T-helper 2 cell treated with Interferon-gamma antibody and Interleukin-4, amounts not matched to agents 100 ng/mL and 5 ng/mL, for 36 hours (primary cell): ENCODE data around the gene LYPD3. TPM values are rescaled to one million over a fixed set of nuclear protein-coding genes. Genes with fewer than 3 reads are reported as not detected.

Source experiments
- intact Hi-C: fragments of 100-400 bp; cut with micrococcal nuclease; formaldehyde crosslinking; loops from one replicate; pipeline ENCODE4 v1.15.1; 2023
- total RNA-seq: library from RNA; stranded (reverse); gene quantifications from 2 replicates; pipeline ENCODE4 v1.2.3, GENCODE V29; 2022

LYPD3 gene
- total RNA-seq, 1 donor from 2014 or later = 0.39 TPM

DNA sequence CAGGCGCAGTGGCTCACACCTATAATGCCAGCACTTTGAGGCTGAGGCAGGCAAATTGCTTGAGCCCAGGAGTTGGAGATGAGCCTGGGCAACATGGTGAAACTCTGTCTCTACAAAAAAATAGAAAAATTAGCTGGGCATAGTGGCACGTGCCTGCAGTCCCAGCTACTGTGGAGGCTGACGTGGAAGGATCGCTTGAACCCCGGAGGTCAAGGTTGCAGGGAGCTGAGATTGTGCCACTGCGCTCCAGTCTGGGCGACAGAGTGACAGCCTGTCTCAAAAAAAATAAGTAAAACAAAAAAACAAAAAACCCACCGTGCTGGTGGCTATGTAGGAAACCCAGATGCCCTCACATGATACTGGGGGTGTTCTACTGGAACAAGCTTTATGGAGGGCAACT is 22.8 kb upstream of the LYPD3 start:
- intact Hi-C loops = no loop called here

DNA sequence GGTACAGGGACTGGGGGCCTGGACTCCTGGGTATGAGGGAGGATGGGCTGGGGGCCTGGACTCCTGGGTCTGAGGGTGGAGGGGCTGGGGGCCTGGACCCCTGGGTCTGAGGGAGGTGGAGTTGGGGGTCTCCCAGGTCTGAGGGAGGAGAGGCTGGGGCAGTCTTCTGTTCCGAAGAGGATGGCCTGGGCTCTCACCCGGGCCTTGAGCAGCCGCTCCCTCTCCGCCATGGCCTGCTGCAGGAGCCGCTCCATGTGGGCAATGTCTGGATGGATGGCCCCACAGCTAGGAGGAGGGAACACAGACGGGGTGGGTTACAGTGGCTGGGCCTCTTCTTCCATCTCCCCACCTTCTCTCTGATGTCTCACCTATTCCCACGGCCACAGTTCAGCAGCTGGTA is 21.0 kb upstream of the LYPD3 start:
- intact Hi-C loops = no loop called here

DNA sequence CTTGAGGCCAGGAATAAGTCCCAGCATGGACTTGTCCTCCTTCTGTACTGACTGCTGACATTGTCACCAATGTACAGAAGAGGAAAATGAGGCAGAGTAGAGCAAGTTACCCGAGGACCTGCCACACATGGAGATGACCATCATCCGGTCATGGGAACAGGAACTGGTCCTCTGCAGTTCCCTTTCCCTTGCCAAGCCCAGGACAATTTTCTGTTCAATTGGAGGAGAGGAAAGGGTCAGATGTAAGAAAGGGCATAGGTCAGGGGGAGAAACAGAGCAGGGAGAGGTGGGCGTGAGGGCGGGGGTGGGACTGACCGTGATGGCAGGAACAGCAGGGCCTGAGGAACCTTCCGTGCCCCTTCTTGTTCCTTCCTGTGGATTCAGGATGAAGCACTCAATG is 20.5 kb upstream of the LYPD3 start:
- intact Hi-C loops = no loop called here

DNA sequence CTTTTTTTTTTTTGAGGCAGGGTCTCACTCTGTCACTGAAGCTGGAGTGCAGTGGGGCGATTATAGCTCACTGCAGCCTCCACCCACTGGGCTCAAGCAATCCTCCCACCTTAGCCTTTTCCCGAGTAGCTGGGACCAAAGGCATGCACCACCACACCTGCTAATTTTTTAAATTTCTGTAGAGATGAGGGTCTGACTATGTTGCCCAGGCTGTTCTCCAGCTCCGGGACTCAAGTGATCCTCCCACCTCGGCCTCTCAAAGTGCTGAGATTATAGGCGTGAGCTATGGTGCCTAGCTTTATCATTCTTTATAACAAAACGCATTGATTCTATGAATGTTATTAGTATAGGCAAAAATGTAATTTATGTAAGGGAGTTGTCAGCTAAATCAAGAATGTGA is 17.9 kb upstream of the LYPD3 start:
- intact Hi-C loops = no loop called here

DNA sequence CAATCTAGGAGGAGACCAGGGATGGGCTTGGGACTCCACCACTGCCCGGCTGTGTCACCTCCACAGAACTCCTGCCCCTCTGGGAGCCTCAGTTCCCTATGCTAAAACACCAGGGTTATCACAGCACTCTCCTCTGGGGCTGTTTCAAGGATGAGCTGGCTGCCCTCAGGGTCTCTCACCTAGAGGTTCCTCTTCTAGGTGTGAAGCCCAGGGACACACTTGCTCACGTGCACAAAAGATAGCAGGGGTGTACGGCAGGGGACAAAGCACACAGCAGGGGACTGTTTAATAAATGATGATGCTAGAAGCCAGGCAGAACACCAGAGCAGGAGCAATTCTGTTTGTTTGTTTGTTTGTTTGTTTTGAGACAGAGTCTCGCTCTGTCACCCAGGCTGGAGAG is 16.8 kb upstream of the LYPD3 start:
- intact Hi-C loops = no loop called here

DNA sequence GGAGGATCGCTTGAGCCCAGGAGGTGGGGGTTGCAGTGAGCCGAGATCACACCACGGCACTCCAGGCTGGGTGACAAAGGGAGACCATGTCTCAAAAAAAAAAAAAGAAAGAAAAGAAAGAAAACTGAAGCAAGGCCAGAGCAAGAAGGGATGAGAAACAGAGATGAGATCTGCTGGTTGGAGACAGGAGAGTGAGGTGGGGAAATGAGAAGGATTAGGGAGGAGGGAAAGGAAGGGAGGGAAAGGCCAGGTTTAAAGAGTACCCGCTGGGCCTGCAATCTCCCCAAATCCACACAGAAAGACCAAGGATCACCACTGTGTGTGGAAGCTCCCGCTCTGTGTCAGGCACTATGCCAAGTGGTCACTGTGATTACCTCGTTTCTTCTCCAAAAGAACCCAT is 16.3 kb upstream of the LYPD3 start:
- intact Hi-C loops = no loop called here

DNA sequence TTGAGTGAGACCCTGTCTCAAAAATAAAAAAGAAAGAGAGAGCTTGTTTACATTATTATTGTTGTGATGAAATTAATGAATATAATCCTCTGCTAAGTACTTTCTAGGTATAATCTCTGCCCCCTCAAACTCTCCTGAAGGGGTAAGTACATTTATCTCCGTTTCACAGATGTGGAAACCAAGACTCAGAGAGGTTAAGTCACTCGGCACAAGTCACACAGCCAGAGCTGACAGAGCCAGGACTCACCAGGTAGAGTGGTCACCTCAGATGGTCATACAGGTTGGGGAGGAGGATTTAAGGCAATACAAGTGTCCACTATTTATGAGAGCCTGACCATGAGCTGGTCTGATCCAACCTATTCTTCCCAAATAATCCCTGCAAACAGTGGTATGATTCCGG is 15.2 kb upstream of the LYPD3 start:
- intact Hi-C loops = no loop called here

DNA sequence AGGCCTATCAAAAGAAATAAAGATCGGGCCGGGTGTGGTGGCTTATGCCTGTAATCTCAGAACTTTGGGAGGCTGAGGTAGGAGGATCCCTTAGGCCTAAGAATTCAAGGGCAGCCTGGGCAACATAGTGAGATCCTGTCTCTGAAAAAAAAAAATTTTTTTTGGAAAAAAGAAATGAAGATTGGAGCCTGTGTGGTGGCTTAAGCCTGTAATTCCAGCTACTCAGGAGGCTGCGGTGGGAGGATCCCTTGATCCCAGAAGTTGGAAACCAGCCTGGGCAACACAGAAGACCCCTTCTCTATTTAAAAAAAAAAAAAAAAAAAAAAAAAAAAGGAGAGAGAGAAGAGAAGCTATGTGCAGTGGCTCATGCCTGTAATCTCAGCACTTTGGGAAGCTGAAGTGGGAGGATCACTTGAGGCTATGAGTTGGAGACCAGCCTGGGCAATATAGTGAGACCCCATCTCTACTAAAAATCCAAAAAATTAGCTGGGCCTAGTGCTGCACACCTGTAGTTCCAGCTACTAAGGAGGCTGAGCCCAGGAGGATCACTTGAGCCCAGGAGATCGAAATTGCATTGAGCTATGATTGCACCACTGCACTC is 14.7 kb upstream of the LYPD3 start:
- intact Hi-C loops = no loop called here

DNA sequence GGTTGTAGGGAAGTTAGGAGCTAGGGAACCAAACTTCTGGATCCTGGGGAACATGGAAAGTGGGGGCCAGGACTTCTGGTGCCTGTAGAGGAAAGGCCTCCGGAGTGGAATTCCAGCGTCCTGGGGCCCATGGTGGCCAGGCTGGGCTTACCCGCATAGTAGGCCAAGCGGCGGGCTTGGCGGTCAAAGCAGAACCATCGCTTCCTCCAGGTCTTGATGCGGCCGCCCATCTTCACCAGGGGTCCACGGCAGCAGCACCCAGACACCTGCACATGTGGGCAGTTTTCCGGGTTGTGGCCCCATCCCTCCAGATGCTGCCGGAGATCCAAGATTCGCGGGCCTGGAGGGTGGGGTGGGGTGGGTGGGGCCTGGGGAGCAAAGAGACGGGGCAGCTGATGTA is 13.8 kb upstream of the LYPD3 start:
- intact Hi-C loops = no loop called here

DNA sequence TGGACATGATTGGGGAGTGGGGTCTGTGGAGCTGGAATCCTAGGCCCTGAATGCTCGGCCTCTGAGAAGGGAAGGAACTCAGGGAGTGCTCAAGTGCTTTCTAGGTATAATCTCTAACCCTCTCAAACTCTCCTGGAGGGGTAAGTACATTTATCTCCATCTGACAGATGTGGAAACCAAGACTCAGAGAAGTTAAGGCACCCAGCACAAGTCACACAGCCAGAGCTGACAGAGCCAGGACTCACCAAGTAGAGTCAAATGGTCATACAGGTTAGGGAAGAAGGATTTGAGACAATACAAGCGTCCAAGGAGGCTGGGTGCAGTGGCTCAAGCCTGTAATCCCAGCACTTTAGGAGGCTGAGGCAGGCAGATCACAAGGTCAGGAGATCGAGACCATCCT is 12.9 kb upstream of the LYPD3 start:
- intact Hi-C loops = no loop called here

DNA sequence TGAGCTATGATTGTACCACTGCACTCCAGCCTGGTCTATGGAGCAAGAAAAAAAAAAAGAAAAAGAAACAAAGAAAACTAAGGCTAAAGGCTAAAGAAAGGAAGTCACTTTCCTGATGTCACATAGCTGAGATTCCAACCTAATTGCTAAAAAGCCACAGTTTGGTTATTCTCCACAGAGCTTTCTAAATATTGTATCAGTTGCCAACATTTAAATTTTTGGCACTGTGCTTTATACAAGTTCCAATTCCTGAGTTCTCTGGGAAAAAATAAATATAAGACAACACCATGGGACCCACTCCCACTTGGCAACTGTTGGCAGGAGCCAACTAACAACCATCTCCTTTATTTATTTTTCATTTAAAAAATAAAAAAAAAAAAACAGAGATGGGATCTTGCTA is 11.2 kb upstream of the LYPD3 start:
- intact Hi-C loops = no loop called here

DNA sequence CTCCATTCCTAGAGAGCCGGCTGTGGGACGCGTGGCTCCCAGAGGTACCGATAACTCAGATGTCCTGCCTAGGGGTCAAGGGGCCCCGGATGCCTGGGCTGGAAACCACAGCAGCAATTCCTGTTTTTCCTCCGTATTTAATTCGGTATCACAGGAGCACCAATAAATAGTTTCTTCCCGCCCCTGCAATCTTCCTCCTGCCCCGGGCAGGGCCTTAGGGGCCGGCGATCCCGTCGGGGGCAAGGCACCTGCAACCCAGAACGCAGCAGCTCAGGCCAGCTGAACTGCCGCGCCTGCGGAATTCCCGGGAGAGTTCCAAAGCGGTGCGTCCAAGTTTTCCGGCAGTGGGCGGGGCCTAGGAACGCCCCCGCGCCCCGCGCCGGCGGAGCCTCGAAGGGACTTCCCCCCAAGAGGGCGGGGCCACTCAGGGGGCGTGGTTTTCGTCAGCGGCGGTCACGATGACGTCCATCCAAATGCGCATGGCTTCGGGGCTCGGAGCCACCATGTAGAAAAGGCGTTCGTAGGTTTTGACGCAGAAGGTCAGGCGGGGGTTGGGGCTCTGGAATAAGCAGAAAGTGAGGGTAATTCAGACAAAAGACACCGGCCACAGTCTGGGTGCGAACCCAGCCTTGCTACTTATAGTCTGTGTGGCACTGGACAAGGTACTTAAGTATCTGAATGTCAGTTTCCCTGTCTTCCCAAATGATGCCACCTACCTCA is 9.7 kb upstream of the LYPD3 start:
- intact Hi-C loops = loop anchor here (1.0 kb wide), 2 partner anchors 12 to 29 kb away; partner anchors contain the start of gene PHLDB3

DNA sequence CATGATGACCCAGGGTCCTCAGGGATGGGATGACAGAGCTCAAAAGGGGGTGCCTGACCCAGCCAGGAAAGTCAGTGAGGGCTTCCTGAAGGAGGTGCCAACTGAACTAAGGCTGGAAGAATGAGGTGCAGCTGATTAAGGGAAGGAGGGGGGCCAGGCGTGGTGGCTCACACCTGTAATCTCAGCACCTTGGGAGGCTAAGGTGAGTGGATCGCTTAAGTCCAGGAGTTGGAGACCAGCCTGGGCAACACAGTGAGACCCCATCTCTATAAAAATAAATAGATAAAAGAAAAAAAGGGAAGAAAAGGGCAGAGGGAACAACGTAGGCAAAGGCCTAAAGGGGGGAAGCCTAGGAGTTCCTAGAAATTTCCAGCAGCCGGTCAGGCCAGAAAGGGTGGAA is 9.1 kb upstream of the LYPD3 start:
- intact Hi-C loops = no loop called here

DNA sequence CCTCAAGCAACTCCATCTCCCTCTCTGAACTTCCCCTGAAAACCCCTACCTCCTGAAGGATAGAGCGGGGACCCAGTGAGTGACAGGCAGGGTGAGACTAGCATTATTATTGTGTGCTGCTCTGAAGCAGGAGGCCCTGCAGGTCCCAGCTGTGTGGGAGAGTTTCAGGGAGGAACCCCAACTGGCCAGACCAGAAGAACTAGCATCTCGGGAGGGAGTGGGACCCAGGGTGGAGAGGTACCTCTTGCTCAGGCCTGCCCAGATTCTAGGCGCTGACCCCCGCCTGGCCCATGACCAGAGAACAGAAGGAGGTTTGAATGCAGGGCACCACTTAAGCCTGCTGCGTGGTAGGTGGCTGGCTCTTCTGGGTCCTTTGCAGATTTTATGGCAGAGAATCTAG is 5.7 kb upstream of the LYPD3 start:
- intact Hi-C loops = no loop called here

DNA sequence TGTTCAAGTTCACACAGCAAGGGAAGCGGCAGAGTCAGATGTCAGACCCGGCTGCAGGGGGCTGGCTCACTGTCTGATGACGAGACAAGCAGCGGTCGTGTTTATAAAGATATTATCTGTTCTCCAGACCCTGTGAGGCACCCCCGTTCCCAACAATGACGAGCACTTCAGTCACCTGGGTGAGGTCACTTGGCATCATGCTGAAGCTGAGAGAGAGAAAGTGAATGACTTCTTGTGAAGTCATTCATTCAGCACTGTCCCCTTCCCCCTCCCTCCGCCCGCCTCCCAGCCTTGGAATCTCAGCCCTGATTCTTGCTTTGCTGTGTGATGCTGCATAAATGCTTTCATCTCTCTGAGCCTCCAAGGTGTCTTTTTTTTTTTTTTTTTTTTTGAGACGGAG is 4.9 kb upstream of the LYPD3 start:
- intact Hi-C loops = no loop called here

DNA sequence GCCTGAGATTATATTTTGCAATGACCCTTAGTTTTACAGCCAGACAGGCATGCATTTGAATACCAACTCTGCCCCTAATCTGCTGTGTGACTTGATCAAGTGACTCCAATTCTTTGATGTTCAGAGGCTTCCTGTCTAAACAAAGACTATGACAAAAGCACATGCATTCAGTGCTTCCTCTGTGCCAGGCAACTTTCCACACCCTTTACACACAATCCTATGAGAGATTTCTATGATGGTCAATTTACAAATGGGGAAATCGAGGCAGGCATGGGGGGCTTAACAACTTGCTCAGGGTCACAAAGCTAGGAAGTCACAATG is 3.7 kb upstream of the LYPD3 start:
- intact Hi-C loops = loop anchor here (10.0 kb wide), 1 partner anchor 316 kb away; the partner anchor contains the start of gene KCNN4

DNA sequence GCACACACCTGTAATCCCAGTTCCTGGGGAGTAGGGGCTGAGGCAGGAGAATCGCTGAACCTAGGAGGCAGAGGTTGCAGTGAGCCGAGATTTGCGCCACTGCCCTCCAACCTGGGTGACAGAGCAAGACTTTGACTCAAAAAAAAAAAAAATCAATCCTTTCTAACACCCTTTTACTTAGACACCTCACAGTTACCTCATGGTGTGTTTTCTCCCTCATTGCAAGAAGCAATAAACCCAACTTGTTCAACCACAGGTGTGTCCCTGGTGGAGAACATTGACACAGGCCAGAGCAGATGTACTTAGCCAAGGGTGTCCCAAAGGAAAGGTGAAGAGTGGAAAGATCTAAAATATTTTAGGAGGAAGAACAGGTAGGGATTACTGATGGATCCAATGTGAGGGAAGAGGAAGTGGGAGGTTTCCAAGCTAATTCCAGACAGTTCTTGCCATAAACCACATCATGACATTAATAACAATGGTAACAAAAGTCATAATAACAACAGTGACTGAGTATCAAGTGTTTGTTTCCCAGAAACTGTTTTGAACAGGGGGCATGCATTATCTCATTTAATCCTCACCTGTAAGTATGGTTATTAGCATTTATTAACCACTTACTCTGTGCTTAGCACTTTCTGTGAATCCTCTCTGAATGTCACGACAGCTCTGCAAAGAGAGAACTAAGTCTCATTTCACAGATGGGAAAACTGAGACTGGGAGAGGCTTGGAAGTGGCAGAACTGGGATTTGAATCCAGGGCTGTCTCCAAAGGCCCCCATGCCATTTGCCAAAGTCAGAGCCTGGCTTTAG is 3.1 kb upstream of the LYPD3 start:
- intact Hi-C loops = loop anchor here (10.0 kb wide), 1 partner anchor 316 kb away; the partner anchor contains the start of gene KCNN4

DNA sequence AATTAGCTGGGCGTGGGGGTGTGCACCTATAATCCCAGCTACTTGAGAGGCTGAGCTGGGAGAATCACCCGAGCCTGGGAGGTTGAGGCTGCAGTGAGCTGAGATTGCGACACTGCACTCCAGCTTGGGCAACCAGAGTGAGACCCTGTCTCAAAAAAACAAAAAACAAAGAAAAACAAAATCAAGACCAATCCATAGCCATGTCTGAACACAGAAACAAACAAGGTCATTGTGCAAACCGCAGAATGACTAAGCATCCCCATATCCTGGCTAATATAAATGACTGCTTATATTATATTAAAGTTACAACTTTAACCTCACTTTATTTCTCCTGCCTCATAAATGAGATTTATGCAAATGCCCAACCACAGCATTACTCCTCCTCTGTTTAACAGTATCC is 2.3 kb upstream of the LYPD3 start:
- intact Hi-C loops = loop anchor here (10.0 kb wide), 1 partner anchor 317 kb away; the partner anchor contains the start of gene KCNN4

DNA sequence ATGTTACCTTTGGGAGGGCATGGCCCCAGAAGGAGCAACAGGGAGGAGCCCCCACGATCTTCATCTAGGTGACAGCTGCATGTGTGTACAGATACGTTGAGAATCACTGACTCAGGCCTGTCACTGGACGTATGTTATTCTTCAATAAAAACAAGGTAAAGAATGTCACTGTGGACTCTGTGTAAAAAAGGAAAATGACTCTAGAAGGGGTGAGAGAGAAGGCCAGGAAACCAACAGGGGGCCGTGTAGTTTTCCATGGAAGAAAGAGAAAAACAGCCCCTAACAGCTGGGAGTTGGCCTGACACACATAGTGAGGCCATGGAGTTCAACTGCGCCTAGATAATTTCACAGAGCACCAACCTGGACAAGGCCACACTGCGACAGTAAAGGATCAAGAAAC is 1.9 kb upstream of the LYPD3 start:
- intact Hi-C loops = loop anchor here (10.0 kb wide), 1 partner anchor 318 kb away; the partner anchor contains the start of gene KCNN4

DNA sequence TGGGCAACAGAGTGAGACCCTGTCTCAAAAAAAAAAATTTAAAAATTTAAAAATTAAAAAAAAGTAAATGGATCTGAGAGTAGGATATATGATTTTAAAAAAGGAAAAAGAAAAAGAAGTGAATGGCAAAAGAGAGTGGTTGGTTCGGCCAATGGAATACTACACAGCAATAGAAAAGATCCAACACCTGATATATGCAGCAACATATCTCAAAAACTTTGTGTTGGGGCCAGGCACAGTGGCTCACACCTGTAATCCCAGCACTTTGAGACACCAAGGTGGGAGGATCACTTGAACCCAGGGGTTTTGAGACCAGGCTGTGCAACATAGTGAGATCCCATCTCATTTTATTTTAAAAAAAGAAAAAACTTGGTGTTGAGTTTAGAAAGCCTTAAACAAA is 1.4 kb upstream of the LYPD3 start:
- intact Hi-C loops = loop anchor here (10.0 kb wide), 1 partner anchor 318 kb away; the partner anchor contains the start of gene KCNN4

DNA sequence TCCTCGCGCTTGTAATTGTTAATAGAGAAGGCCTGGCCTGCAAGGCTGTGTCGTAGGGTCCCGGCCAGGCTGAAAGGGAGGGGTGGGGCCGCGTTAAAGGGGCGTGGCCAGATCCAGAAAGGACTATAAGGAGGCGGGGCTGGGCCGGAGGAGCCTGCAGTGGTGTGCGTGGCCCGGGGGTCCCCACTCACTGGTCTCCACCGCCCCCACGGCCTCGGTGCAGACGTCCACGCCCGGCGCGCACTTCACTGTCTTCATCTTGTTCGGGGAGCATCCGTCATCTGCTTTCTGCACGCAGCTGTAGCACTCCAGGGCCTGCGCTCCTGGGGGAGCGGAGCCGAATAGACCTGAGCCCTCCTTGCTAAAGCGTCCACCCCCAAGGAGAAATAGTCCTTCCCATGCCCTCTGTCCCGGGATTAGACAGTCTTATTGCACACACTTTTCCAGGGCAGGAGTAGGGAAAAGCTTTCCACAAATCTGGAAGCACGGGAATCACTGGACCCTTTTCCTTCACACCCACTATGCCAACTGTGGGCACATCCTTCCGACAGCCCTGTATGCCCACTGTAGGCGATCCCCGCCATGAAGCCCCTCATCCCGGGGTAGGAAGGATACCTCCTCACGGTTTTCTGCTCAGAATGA is 1.2 kb downstream of the LYPD3 start:
- intact Hi-C loops = loop anchor here (5.0 to 10.0 kb wide), 2 partner anchors 133 to 321 kb away; partner anchors contain the start of genes IRGQ, KCNN4 and ZNF576
